ENCODE measurements around the gene NUP210.

GRCh38 chr3:13343601-13344000, 76.5 kb downstream of the NUP210 start:
- TF ChIP-seq CTCF (IDR thresholded peaks at IDR 0.05 in 4 of 5, conservative IDR thresholded peaks at IDR 0.05 in 1 of 5): no peak
- no peak for TF ChIP-seq POLR2A (IDR thresholded peaks at IDR 0.05)
